ENCODE data around the gene GRB2.
A peak's percentile ranks its signal among the peaks of the same experiment; 100 is the strongest.

The GRB2 gene

GRCh38 chr17:75345514-75346167 is 59.8 kb downstream of the GRB2 start:
- H3K4me2 ChIP-seq (ENCODE audit: low read length) = peak overlapping the region; percentile 83
- peaks cover 91% of the 10 kb centered on the region for H4K20me1 ChIP-seq (ENCODE audit: insufficient read depth, low read length)
- TF ChIP-seq CTCF (IDR thresholded peaks at IDR 0.05; ENCODE audit: low read depth, low read length) = no peak
- no peak for TF ChIP-seq EZH2phosphoT487 (IDR thresholded peaks at IDR 0.05; ENCODE audit: low read depth)
- H3K9ac ChIP-seq (ENCODE audit: low read length) = peak overlapping the region; percentile 57
- H2AFZ ChIP-seq (ENCODE audit: low read depth, low read length) = no peak overlapping the region
- peaks cover 3% of the 10 kb centered on the region; the same call in 1 of the 2 replicates for H3K9me3 ChIP-seq (ENCODE audit: insufficient read depth, low read length)
- H3K4me3 ChIP-seq (ENCODE audit: low read length) = peak overlapping the region; percentile 77
- H3K27ac ChIP-seq (ENCODE audit: low read length) = peak overlapping the region; percentile 79
- H3K36me3 ChIP-seq (replicated peaks; ENCODE audit: low read depth, low read length) = peaks cover 6% of the 10 kb centered on the region
- peaks cover 65% of the 10 kb centered on the region for H3K4me1 ChIP-seq (ENCODE audit: low read length)
- H3K79me2 ChIP-seq (ENCODE audit: low read length) = peaks cover 99% of the 10 kb centered on the region
- no peaks in the 10 kb centered on the region for H3K27me3 ChIP-seq (ENCODE audit: low read depth, low read length)

GRCh38 chr17:75344666-75345065 is 60.8 kb downstream of the GRB2 start:
- H3K79me2 ChIP-seq (ENCODE audit: low read length) = peaks cover 99% of the 10 kb centered on the region
- TF ChIP-seq CTCF (IDR thresholded peaks at IDR 0.05; ENCODE audit: low read depth, low read length) (no peak), EZH2phosphoT487 (IDR thresholded peaks at IDR 0.05; ENCODE audit: low read depth) (no peak)
- no peak overlapping the region for H2AFZ ChIP-seq (ENCODE audit: low read depth, low read length)
- H3K36me3 ChIP-seq (replicated peaks; ENCODE audit: low read depth, low read length) = peaks cover 13% of the 10 kb centered on the region
- no peak overlapping the region for H3K4me3 ChIP-seq (ENCODE audit: low read length)
- H3K9ac ChIP-seq (ENCODE audit: low read length) = no peak overlapping the region
- no peak overlapping the region for H3K27ac ChIP-seq (ENCODE audit: low read length)
- H3K9me3 ChIP-seq (ENCODE audit: insufficient read depth, low read length) = peaks cover 3% of the 10 kb centered on the region; the same call in 1 of the 2 replicates
- H3K27me3 ChIP-seq (ENCODE audit: low read depth, low read length) = no peaks in the 10 kb centered on the region
- no peak overlapping the region for H3K4me2 ChIP-seq (ENCODE audit: low read length)
- peaks cover 91% of the 10 kb centered on the region for H4K20me1 ChIP-seq (ENCODE audit: insufficient read depth, low read length)
- H3K4me1 ChIP-seq (ENCODE audit: low read length) = peaks cover 62% of the 10 kb centered on the region

- Histone ChIP-seq H3K9ac (ENCODE audit: low read length) (no peak overlapping the region), H3K27me3 (ENCODE audit: low read depth, low read length) (no peaks in the 10 kb centered on the region), H4K20me1 (ENCODE audit: insufficient read depth, low read length) (peaks cover 86% of the 10 kb centered on the region), H3K4me2 (ENCODE audit: low read length) (no peak overlapping the region), H3K36me3 (replicated peaks; ENCODE audit: low read depth, low read length) (peaks cover 13% of the 10 kb centered on the region), H3K27ac (ENCODE audit: low read length) (no peak overlapping the region), H3K9me3 (ENCODE audit: insufficient read depth, low read length) (peaks cover 3% of the 10 kb centered on the region; the same call in 1 of the 2 replicates), H3K4me3 (ENCODE audit: low read length) (no peak overlapping the region), H3K4me1 (ENCODE audit: low read length) (peaks cover 56% of the 10 kb centered on the region), H2AFZ (ENCODE audit: low read depth, low read length) (no peak overlapping the region), H3K79me2 (ENCODE audit: low read length) (peaks cover 97% of the 10 kb centered on the region)
- TF ChIP-seq EZH2phosphoT487 (IDR thresholded peaks at IDR 0.05; ENCODE audit: low read depth) (no peak), CTCF (IDR thresholded peaks at IDR 0.05; ENCODE audit: low read depth, low read length) (no peak)
These were observed 62.5 kb downstream of the GRB2 start for GRCh38 chr17:75342996-75343395.

GRCh38 chr17:75341784-75342486 is 63.5 kb downstream of the GRB2 start:
- no peak overlapping the region for H3K4me2 ChIP-seq (ENCODE audit: low read length)
- no peaks in the 10 kb centered on the region for H3K27me3 ChIP-seq (ENCODE audit: low read depth, low read length)
- H3K36me3 ChIP-seq (replicated peaks; ENCODE audit: low read depth, low read length) = peaks cover 13% of the 10 kb centered on the region
- H4K20me1 ChIP-seq (ENCODE audit: insufficient read depth, low read length) = peaks cover 81% of the 10 kb centered on the region
- no peak overlapping the region for H3K27ac ChIP-seq (ENCODE audit: low read length)
- H3K9me3 ChIP-seq (ENCODE audit: insufficient read depth, low read length) = peaks cover 3% of the 10 kb centered on the region; the same call in 1 of the 2 replicates
- no peak overlapping the region for H3K9ac ChIP-seq (ENCODE audit: low read length)
- no peak overlapping the region for H2AFZ ChIP-seq (ENCODE audit: low read depth, low read length)
- H3K79me2 ChIP-seq (ENCODE audit: low read length) = peaks cover 95% of the 10 kb centered on the region
- peaks cover 50% of the 10 kb centered on the region for H3K4me1 ChIP-seq (ENCODE audit: low read length)
- TF ChIP-seq CTCF (IDR thresholded peaks at IDR 0.05; ENCODE audit: low read depth, low read length) = no peak
- no peak for TF ChIP-seq EZH2phosphoT487 (IDR thresholded peaks at IDR 0.05; ENCODE audit: low read depth)
- no peak overlapping the region for H3K4me3 ChIP-seq (ENCODE audit: low read length)
